Skeletal muscle tissue (tissue), 4 donors: ENCODE measurements around the gene LMF2. TPM values are rescaled to one million over a fixed set of nuclear protein-coding genes. Genes with fewer than 3 reads are reported as not detected.
A peak's percentile ranks its signal among the peaks of the same experiment; 100 is the strongest.
"Not testable (repeated sequence)": the region's sequence is repeated elsewhere in the genome, so short reads cannot be mapped to it uniquely, and the experiment has no call there.

Experiments used
- H3K27ac ChIP-seq: one replicate; pipeline ENCODE4 v1.7.0; 2013; ENCODE audit warnings: mild to moderate bottlenecking, low read depth, low read length, inconsistent platforms
- H3K27me3 ChIP-seq, 3 donors: one replicate each; pipeline ENCODE4 v1.7.0; 2013; ENCODE audit warnings: low read length in 3 of 3; ENCODE audit not compliant: control insufficient read depth in 3 of 3, insufficient read depth in 3 of 3
- H3K36me3 ChIP-seq, 3 donors: one replicate each; pipeline ENCODE4 v1.7.0; 2013; ENCODE audit warnings: low read length in 3 of 3; ENCODE audit not compliant: control insufficient read depth in 3 of 3, insufficient read depth in 3 of 3
- H3K4me1 ChIP-seq, 3 donors: one replicate each; pipeline ENCODE4 v1.7.0; 2013; ENCODE audit warnings: low read length in 3 of 3, mild to moderate bottlenecking in 3 of 3; ENCODE audit not compliant: control insufficient read depth in 3 of 3, insufficient read depth in 3 of 3
- H3K4me3 ChIP-seq, 3 donors: one replicate each; pipeline ENCODE4 v1.7.0; 2013; ENCODE audit warnings: low read length in 3 of 3
- H3K9ac ChIP-seq, 3 donors: one replicate each; pipeline ENCODE4 v1.7.0; 2013; ENCODE audit warnings: low read length in 3 of 3, mild to moderate bottlenecking in 3 of 3, moderate library complexity in 2 of 3, low read depth in 1 of 3
- H3K9me3 ChIP-seq, 3 donors: one replicate each; pipeline ENCODE4 v1.7.0; 2013; ENCODE audit warnings: low read length in 3 of 3; ENCODE audit not compliant: control insufficient read depth in 3 of 3
- total RNA-seq: library from RNA; depleted of rRNA; stranded (reverse); fragments of >200 nt; gene quantifications from one replicate; pipeline ENCODE4 v1.2.3, GENCODE V29; 2014
- donor health status: Osteomylitis.

The LMF2 gene
- total RNA-seq, 1 donor from 2014 or later = 12.5 TPM

DNA sequence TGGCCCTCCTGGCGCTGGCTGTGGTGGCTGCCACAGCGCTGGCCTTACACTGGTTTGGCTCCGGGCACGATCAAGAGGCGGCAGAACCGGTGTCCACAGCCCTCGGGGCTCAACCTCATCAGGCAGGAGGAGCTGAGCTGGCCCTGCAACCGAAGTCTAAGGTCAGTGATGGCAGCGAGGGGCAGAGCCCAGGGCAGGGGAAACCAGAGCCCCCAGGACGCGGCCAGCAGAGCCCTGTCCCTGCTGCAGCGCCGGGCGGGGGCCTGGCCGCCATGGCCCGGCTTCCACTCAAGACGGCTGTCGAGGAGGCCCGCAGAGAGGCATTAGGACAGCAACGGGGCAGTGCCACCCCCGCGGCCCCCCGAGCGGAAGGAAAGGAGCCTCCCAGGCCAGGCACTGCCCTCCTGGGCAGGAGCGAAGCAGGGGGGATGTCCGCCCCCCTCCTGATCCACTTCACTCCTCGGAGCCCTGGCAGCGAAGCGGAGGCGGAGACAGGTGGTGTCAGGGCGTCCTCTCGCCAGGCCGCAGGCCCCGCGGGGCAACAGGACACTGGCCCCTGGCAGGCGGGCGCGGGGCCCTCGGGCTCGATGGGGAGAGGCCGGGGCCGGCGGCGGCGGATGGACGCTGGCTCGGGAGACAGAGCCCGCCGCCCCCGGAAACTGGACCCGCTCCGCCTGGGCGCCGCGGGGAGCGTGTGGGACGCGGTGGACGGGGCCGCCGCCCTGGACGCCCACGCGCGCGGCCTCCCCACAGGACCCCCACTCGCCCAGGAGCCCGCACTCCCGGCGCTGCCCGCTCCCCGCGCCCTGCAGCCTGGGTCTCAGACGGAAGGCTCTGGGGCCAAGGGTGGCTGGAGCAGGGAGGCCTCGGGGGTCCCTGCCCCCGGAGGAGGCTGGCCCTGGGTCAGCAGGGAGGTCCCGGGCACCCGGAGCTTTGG, 39.1 kb upstream of the LMF2 start:
- Histone ChIP-seq H3K9ac (no peak overlapping the region), H3K27ac (no peak overlapping the region), H3K4me1 (peaks cover 5 to 16% (median 5%) of the 10 kb centered on the region in 3 donors), H3K27me3 (peaks cover 54 to 69% (median 59%) of the 10 kb centered on the region in 3 donors), H3K4me3 (no peak overlapping the region), H3K36me3 (no peaks in the 10 kb centered on the region), H3K9me3 (no peaks in the 10 kb centered on the region)

DNA sequence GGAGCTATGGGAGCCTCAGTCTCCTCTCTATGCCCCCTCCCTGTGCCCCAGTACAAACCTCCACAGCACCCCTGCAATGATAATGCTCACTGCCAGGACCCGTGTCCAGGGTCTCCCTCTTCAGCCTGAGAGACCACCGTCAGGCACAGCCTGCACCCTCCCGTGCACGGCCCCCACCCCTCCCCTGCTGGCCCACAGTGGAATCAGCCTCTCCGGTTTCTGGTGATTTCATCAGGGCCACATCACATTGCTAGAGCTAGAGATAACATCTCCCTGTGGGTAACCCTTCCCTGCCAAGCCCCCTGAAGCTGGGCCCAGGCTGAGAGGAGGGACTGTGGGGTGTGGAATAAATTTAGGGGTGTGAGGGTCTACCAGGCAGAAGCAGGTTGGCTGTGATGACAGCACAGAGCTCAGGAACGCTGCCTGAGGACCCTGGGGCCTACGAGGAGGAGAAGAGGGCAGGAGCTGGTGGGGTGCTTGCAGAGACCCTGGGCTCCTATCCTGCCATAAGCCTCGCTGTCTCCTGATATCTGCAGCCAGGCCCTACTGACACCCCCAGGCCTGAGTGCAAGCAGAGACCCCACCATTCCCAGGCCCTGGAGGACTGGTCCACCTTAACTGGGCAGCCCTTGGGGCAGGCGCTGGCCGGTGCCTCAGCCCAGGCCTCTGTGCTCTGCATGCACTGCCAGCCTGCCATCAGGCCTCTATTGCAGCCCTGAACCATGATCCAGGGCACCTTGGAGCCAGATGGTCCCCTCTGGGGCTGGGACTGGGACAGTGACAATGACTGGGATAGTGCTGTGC, 38.2 kb upstream of the LMF2 start, which contains the start of gene KLHDC7B:
TSS of gene KLHDC7B (plus strand) at position 378 of the 804 bp plus-strand sequence. CDS start at position 723, 345 bp downstream.
- no peak within 1 kb of the TSS for H3K27ac ChIP-seq

DNA sequence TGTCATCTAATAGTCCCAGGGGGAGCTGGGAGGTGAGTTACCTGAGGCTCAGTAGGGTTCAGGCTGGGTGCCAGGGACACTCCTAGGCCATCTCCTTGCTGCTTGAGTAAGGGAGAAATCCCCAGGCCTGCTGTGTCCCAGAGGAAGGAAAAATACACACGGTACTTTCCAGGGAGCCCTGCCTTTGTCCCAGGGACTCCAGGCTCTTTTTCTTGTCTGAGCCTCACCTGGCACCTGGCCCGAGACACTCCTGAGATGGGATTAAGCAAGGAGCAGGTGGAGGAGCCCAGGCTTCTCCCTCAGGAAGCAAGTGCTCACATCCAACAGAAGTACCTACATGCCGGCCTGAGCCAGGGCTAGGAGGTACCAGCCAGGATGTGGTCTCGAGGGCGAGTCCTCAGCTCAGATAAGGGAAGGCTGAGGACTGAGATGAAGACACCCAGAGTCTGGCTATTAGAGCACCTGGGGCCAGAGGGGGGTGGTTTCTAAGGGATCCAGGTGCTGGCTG, 37.3 kb upstream of the LMF2 start:
- Histone ChIP-seq H3K36me3 (no peaks in the 10 kb centered on the region), H3K9ac (peak overlapping the region in 1 of 3 donors; percentile 54), H3K4me1 (peaks cover 5 to 16% (median 5%) of the 10 kb centered on the region in 3 donors), H3K27ac (no peak overlapping the region), H3K9me3 (no peaks in the 10 kb centered on the region), H3K4me3 (no peak overlapping the region), H3K27me3 (peaks cover 47 to 53% (median 49%) of the 10 kb centered on the region in 3 donors)

More for the DNA sequence above, 38.2 kb upstream of the LMF2 start, which contains the start of gene KLHDC7B:
- no peak within 1 kb of the TSS for H3K9ac ChIP-seq
- peaks cover 53 to 61% (median 54%) of the 10 kb centered on the region in 3 donors for H3K27me3 ChIP-seq
- H3K4me3 ChIP-seq = no peak within 1 kb of the TSS
- H3K4me1 ChIP-seq = peaks cover 5 to 16% (median 5%) of the 10 kb centered on the region in 3 donors
- H3K36me3 ChIP-seq = no peaks in the 10 kb centered on the region
- H3K9me3 ChIP-seq = no peaks in the 10 kb centered on the region

GRCh38 chr22:50544078-50544745, 36.7 kb upstream of the LMF2 start:
- Histone ChIP-seq H3K27me3 (peaks cover 43 to 49% (median 43%) of the 10 kb centered on the region in 3 donors), H3K4me3 (peak overlapping the region in 1 of 3 donors; percentile 56), H3K4me1 (peaks cover 5 to 17% (median 6%) of the 10 kb centered on the region in 3 donors)

DNA sequence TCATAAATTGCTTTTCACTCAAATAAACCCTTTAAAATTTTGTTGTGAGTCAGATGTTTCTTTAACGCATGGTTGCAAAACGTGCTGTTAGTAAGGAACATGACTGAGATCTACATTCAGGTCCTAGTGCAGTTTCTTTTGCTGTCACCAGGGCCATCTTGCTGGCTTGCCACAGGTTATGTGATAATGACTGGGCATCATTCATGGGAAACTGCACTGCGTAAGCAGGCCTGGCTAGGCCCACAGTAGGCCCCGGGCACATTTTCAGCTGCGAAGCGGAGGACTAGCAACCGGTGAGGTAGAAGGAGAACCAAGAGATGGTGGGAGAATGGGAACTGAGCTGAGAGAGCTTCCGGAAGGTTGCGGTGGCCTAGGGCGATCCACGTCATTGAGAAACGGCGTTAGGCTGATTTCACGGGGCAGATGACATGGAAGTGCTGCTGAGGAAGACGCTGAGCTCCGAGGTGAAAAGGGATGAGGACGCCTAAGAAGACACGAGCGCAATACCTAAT, 35.0 kb upstream of the LMF2 start:
- no peaks in the 10 kb centered on the region for H3K36me3 ChIP-seq
- peaks cover 5 to 24% (median 8%) of the 10 kb centered on the region in 3 donors for H3K4me1 ChIP-seq
- no peaks in the 10 kb centered on the region for H3K9me3 ChIP-seq
- H3K4me3 ChIP-seq = no peak overlapping the region
- no peak overlapping the region for H3K9ac ChIP-seq
- peak overlapping the region; percentile 52 for H3K27ac ChIP-seq
- H3K27me3 ChIP-seq = peaks cover 28 to 37% (median 34%) of the 10 kb centered on the region in 3 donors

More at GRCh38 chr22:50544078-50544745, 36.7 kb upstream of the LMF2 start:
- H3K27ac ChIP-seq = no peak overlapping the region
- H3K36me3 ChIP-seq = no peaks in the 10 kb centered on the region
- H3K9ac ChIP-seq = peak overlapping the region; percentile 38 to 54 (median 43)
- no peaks in the 10 kb centered on the region for H3K9me3 ChIP-seq

DNA sequence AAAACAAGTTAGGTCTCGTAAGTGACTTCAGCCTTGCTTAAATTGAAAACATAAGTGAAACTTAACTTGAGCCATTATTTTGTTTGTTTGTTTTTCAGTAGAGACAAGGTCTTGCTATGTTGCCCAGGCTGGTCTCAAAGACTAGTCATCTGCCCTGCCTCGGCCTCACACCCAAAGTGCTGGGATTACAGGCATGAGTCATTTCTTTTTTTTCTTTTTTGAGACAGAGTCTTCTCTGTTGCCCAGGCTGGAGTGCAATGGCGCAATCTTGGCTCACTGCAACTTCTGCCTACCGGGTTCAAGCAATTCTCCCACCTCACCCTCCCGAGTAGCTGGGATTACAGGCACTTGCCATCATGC, 34.1 kb upstream of the LMF2 start:
- H3K36me3 ChIP-seq, H3K9ac ChIP-seq, H3K4me3 ChIP-seq, H3K9me3 ChIP-seq: not testable (repeated sequence)
- H3K27ac ChIP-seq = peak overlapping the region; percentile 5
- peaks cover 5 to 24% (median 8%) of the 10 kb centered on the region in 3 donors for H3K4me1 ChIP-seq
- H3K27me3 ChIP-seq = peaks cover 20 to 32% (median 31%) of the 10 kb centered on the region in 3 donors

GRCh38 chr22:50540381-50540780, 32.9 kb upstream of the LMF2 start:
- Histone ChIP-seq H3K4me3 (no peak overlapping the region), H3K36me3 (no peaks in the 10 kb centered on the region), H3K9ac (no peak overlapping the region), H3K4me1 (peaks cover 5 to 24% (median 8%) of the 10 kb centered on the region in 3 donors), H3K9me3 (no peaks in the 10 kb centered on the region), H3K27ac (peak overlapping the region; percentile 91), H3K27me3 (peaks cover 7 to 19% (median 18%) of the 10 kb centered on the region in 3 donors)

- Histone ChIP-seq H3K9ac (no peak overlapping the region), H3K27me3 (peaks cover 2 to 19% (median 18%) of the 10 kb centered on the region in 3 donors), H3K36me3 (no peaks in the 10 kb centered on the region), H3K27ac (peak overlapping the region; percentile 91), H3K4me1 (peaks cover 0 to 12% (median 3%) of the 10 kb centered on the region in 3 donors), H3K9me3 (no peaks in the 10 kb centered on the region), H3K4me3 (no peak overlapping the region)
Measured at GRCh38 chr22:50537765-50538164, 30.3 kb upstream of the LMF2 start.

- H3K27me3 ChIP-seq = peaks cover 13 to 28% (median 24%) of the 10 kb centered on the region in 3 donors
- H3K9ac ChIP-seq = no peak overlapping the region
- H3K4me1 ChIP-seq = peaks cover under 1 to 19% (median 11%) of the 10 kb centered on the region in 3 donors
- H3K36me3 ChIP-seq = no peaks in the 10 kb centered on the region
- no peak overlapping the region for H3K4me3 ChIP-seq
- no peak overlapping the region for H3K27ac ChIP-seq
- no peaks in the 10 kb centered on the region for H3K9me3 ChIP-seq
Measured at GRCh38 chr22:50536226-50536625, 28.7 kb upstream of the LMF2 start.
